Activated naive CD8-positive, alpha-beta T cell treated with anti-CD3 and anti-CD28 coated beads, Interleukin-2, amount 10 ng/mL, durations not matched to agents 7 days and 5 days (primary cell): ENCODE results near the gene WDR93. TPM values are rescaled to one million over a fixed set of nuclear protein-coding genes. Genes with fewer than 3 reads are reported as not detected.

ENCODE experiments used
- ATAC-seq: fragments of 150-1000 bp; cut with Tn5 transposase; one replicate; pipeline ENCODE4 v1.10.0; 2021; ENCODE audit warnings: low read depth, moderate library complexity
- POLR2A ChIA-PET: fragments of 350-600 bp; sonication (Branson Sonifier 250); formaldehyde crosslinking; loops from one replicate; lab custom pipeline; 2021; ENCODE audit warnings: antibody characterized with exemption; lab: Charles Lee
- DNase-seq: peaks from one replicate; pipeline ENCODE4 v3.0.0; 2021
- H3K27ac Mint-ChIP-seq: one replicate; pipeline ENCODE4 v1.8.0; 2022; ENCODE audit warnings: mild to moderate bottlenecking, mixed read lengths
- H3K27me3 Mint-ChIP-seq: one replicate; pipeline ENCODE4 v1.8.0; 2022; ENCODE audit warnings: mild to moderate bottlenecking, moderate library complexity, mixed read lengths
- H3K36me3 Mint-ChIP-seq: one replicate; pipeline ENCODE4 v1.8.0; 2021; ENCODE audit warnings: mild to moderate bottlenecking, mixed read lengths
- H3K4me1 Mint-ChIP-seq: one replicate; pipeline ENCODE4 v1.8.0; 2021; ENCODE audit warnings: mixed read lengths
- H3K4me3 Mint-ChIP-seq: one replicate; pipeline ENCODE4 v1.8.0; 2022; ENCODE audit warnings: mild to moderate bottlenecking, moderate library complexity, mixed read lengths
- H3K9me3 Mint-ChIP-seq: one replicate; pipeline ENCODE4 v1.8.0; 2021; ENCODE audit warnings: mixed read lengths
- total RNA-seq, 2 experiments: library from RNA; stranded (reverse); gene quantifications; one replicate each; pipeline ENCODE4 v1.2.3, GENCODE V29; 2021

The WDR93 gene
- total RNA-seq, 2 experiments from 2014 or later = not detected

- no peak for ATAC-seq
- Mint-ChIP-seq H3K4me1 (no peaks in the 10 kb centered on the region), H3K36me3 (no peaks in the 10 kb centered on the region), H3K27ac (no peak overlapping the region), H3K27me3 (peaks cover 20% of the 10 kb centered on the region), H3K9me3 (peaks cover 7% of the 10 kb centered on the region), H3K4me3 (no peak overlapping the region)
- DNase-seq = no peak
- POLR2A ChIA-PET = no interaction called here
Measured at GRCh38 chr15:89790661-89791060, 100.0 kb downstream of the WDR93 start.

DNA sequence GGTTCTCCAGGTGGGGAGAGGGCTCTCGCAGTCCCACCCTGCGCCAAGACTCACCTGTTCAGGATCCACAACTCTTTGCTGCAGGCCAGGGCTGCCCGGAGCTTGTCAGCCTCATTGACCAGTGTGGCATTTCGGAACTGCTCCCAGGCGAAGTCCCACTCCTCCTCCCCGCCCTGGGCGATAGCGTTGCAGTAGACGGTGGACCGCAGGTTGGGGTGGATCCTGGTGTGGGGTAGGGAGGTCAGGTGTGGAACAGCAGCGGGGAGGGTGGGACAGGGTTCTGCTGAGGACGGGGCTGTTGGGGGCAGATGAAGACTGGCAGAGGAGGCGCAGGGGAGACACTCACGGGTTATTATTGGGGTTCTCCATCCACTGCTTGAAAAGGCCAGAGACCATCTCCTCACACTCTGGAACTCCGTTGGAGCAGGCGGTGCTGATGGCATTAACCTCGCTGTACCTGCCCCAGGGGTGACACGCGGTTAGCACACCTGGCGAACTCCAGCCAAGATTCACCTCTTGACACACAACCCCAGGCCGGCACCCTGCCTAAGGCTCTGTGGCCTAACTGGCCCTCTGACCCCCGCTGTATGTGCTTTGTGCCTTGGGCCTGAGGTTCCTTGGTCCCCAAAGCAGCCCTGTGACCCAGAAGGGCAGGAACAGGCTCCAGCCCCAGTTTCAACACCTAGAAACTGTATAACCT is 101.6 kb downstream of the WDR93 start:
- ATAC-seq = no peak

More for the DNA sequence above, 101.6 kb downstream of the WDR93 start:
- POLR2A ChIA-PET = no interaction called here
- H3K4me3 Mint-ChIP-seq = no peak overlapping the region
- no peak overlapping the region for H3K27ac Mint-ChIP-seq
- no peaks in the 10 kb centered on the region for H3K4me1 Mint-ChIP-seq
- no peaks in the 10 kb centered on the region for H3K36me3 Mint-ChIP-seq
- no peak for DNase-seq
- H3K27me3 Mint-ChIP-seq = peaks cover 21% of the 10 kb centered on the region
- peaks cover 7% of the 10 kb centered on the region for H3K9me3 Mint-ChIP-seq

Other genes with a start within 250 kb of the WDR93 start
- not detected for gene RHCG, start 194.2 kb upstream of the WDR93 start, total RNA-seq
- gene TICRR, start 115.3 kb upstream of the WDR93 start, total RNA-seq = 10 to 100 TPM; 18.6 to 20.6 TPM
- gene KIF7, start 35.3 kb upstream of the WDR93 start, total RNA-seq = under 1 TPM; 0.14 to 0.20 TPM
- gene PLIN1, start 11.4 kb upstream of the WDR93 start, total RNA-seq = under 1 TPM; 0.61 to 0.79 TPM
- gene PEX11A, start 57 bp upstream of the WDR93 start, total RNA-seq = 1 to 10 TPM; 3.7 to 3.8 TPM
- 1 to 10 TPM; 1.8 to 2.1 TPM for gene MESP1, start 60.4 kb downstream of the WDR93 start, total RNA-seq
- not detected for gene MESP2, start 85.5 kb downstream of the WDR93 start, total RNA-seq
- gene ANPEP, start 124.0 kb downstream of the WDR93 start, total RNA-seq = 1 to 10 TPM; 2.7 to 3.0 TPM
- 10 to 100 TPM; 28.2 to 30.8 TPM for gene AP3S2, start 203.2 kb downstream of the WDR93 start, total RNA-seq
- gene ARPIN, start 222.1 kb downstream of the WDR93 start, total RNA-seq = under 1 TPM; 0.06 to 0.11 TPM